ENCODE measurements around the gene MLLT1.

DNA sequence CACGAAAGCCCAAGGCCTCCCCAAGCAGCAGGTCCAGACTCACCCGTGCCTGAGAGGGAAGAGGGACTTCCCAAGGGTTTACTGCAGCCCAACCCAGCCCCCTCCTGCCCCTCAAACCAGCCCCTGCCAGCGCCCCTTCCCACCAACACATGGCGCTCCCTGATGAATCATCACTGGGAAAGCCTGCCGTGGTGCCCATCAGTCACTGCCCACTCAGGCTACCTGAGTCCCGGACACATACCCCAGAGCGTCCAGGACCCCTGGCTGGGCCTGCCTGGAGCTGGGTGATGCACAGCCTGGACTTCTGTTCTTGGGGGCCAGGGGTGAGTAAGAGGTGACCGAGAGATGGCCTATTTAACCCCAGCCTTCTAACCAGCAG is 60.6 kb downstream of the MLLT1 start:
- TF ChIP-seq POLR2AphosphoS5 (IDR thresholded peaks at IDR 0.05; ENCODE audit: low read depth, low read length) (no peak), POLR2A (IDR thresholded peaks at IDR 0.05; ENCODE audit: low read depth, low read length) (no peak), POU2F2 (IDR thresholded peaks at IDR 0.05; ENCODE audit: low read depth, low read length) (no peak)

All from GM12891 (cell line).